ENCODE data around the gene RFPL1.

The RFPL1 gene

DNA sequence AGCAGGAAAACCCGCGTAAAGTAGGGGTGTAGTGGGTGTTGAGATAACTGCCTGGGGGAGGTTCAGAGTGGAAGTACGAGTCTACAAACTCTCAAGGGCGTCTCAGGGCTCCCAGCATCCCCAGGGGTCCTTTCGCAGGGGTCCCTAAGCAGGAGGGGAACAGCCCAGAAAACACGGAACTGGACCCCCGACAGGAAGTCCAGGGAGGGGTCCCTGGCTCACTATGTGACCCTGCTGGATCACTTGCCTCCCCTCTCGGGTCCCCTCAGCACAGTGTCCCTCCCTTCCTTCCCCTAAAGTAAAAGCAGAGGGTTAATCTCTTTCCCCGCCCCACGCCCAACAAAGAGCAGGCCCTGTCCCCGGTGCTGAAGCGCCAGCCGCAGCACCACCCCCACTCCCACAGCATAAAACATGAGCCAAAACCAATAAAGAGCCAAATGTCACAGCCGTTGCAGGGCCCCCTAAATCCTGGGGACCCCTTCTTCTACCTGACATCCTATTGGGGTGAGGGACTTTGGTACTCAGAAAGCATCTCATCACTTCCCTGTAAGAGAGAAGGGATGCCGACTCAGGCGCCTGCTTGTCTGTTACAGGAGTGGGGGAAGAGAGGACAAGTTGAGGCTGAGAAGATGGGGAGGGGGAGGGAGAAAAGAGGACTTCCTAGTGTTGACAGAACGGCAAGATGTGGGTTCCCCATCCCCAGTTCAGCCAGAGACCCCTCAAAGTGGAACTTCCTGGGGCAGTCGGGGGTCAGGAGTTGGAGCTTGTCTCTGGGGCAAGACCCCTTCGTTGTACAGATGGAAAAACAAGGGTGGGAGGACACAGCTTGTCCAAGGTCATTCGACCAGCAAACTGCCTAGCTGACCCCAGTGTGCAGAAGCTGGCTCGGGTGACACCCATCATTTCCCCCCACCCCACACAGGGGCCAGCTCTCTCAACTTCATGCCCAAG is 40.2 kb downstream of the RFPL1 start:
- TF ChIP-seq ZNF274 (IDR thresholded peaks at IDR 0.05; ENCODE audit: low read depth, low read length) (no peak), YY1 (IDR thresholded peaks at IDR 0.05; ENCODE audit: insufficient read depth, insufficient read length) (no peak), SUZ12 (IDR thresholded peaks at IDR 0.05; ENCODE audit: extremely low read depth, insufficient read depth, insufficient read length) (no peak)
- no peak for DNase-seq (ENCODE audit: low read depth, low spot score)

DNA sequence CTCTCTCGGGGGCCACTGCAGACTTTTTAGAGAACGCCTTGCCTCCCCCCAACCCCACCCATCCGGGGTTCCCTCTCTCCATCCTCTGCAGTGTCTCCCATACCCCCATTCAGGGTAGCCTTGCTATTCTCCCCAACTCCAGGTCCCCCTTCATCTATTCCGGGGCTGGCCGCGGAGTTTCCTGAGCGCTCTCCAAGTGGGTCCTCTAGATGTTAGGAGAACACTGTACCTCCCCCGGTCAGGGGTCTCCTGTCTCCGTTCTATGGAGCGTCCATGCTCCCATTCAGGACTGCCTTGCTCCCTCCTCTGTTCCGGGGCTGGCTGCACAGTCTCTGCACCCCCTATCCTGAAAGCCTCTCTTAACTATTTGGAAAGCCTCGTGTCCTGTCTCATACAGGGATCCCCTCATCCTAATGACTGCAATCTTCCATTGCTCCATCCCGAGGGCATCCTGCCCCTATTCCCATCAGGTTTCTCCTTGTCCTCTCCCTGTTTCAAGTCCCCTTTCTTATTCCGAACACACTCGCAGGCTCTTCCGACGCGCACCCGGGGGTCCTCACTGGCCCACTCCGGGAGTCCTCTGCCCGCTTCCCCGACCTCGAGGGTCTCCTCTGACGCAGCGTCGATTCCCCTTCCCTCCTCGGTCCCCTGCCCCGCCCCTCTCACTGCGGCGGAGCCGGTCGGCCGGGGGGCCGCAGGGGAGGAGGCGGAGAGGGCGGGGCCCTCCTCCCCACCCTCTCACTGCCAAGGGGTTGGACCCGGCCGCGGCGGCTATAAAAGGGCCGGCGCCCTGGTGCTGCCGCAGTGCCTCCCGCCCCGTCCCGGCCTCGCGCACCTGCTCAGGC is 41.3 kb downstream of the RFPL1 start, which contains the start of gene NEFH:
NEFH (plus strand) TSS at position 802 of the 845 bp plus-strand sequence. CDS start 45 bp downstream, outside the sequence.
- peaks cover 32% of the 10 kb centered on the region for H3K27me3 ChIP-seq (ENCODE audit: insufficient read depth, insufficient read length)
- no peak for DNase-seq (ENCODE audit: low read depth, low spot score)
- no peak for TF ChIP-seq SUZ12 (IDR thresholded peaks at IDR 0.05; ENCODE audit: extremely low read depth, insufficient read depth, insufficient read length)
- no peak for TF ChIP-seq ZNF274 (IDR thresholded peaks at IDR 0.05; ENCODE audit: low read depth, low read length)
- TF ChIP-seq YY1 (IDR thresholded peaks at IDR 0.05; ENCODE audit: insufficient read depth, insufficient read length): no peak
- no peaks in the 10 kb centered on the region for H3K9me3 ChIP-seq (ENCODE audit: insufficient read depth, low read length)
- peaks cover 7% of the 10 kb centered on the region for H3K36me3 ChIP-seq (ENCODE audit: insufficient read depth, insufficient read length, low read length)
- H3K4me1 ChIP-seq (ENCODE audit: insufficient read depth, insufficient read length): peaks cover 13% of the 10 kb centered on the region
- peak within 1 kb of the TSS; percentile 67 for H3K4me3 ChIP-seq (ENCODE audit: insufficient read length, low read depth)
- peak within 1 kb of the TSS; percentile 80 for H3K9ac ChIP-seq (ENCODE audit: insufficient read length, low read depth)

More for the DNA sequence above, 40.2 kb downstream of the RFPL1 start:
- Histone ChIP-seq H3K36me3 (ENCODE audit: insufficient read depth, insufficient read length, low read length) (peaks cover 4% of the 10 kb centered on the region), H3K27me3 (ENCODE audit: insufficient read depth, insufficient read length) (peaks cover 32% of the 10 kb centered on the region), H3K4me3 (ENCODE audit: insufficient read length, low read depth) (no peak overlapping the region), H3K9me3 (ENCODE audit: insufficient read depth, low read length) (no peaks in the 10 kb centered on the region), H3K9ac (ENCODE audit: insufficient read length, low read depth) (no peak overlapping the region), H3K4me1 (ENCODE audit: insufficient read depth, insufficient read length) (peaks cover 13% of the 10 kb centered on the region)

DNA sequence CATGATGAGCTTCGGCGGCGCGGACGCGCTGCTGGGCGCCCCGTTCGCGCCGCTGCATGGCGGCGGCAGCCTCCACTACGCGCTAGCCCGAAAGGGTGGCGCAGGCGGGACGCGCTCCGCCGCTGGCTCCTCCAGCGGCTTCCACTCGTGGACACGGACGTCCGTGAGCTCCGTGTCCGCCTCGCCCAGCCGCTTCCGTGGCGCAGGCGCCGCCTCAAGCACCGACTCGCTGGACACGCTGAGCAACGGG is 41.8 kb downstream of the RFPL1 start:
- no peak for TF ChIP-seq YY1 (IDR thresholded peaks at IDR 0.05; ENCODE audit: insufficient read depth, insufficient read length)
- TF ChIP-seq ZNF274 (IDR thresholded peaks at IDR 0.05; ENCODE audit: low read depth, low read length): no peak
- TF ChIP-seq SUZ12 (IDR thresholded peaks at IDR 0.05; ENCODE audit: extremely low read depth, insufficient read depth, insufficient read length): no peak
- H3K9me3 ChIP-seq (ENCODE audit: insufficient read depth, low read length): no peaks in the 10 kb centered on the region
- peaks cover 32% of the 10 kb centered on the region for H3K27me3 ChIP-seq (ENCODE audit: insufficient read depth, insufficient read length)
- peaks cover 7% of the 10 kb centered on the region for H3K36me3 ChIP-seq (ENCODE audit: insufficient read depth, insufficient read length, low read length)
- no peak for DNase-seq (ENCODE audit: low read depth, low spot score)
- H3K9ac ChIP-seq (ENCODE audit: insufficient read length, low read depth): peak overlapping the region; percentile 80
- H3K4me1 ChIP-seq (ENCODE audit: insufficient read depth, insufficient read length): peaks cover 13% of the 10 kb centered on the region
- H3K4me3 ChIP-seq (ENCODE audit: insufficient read length, low read depth): peak overlapping the region; percentile 67

GRCh38 chr22:29480512-29481264 is 42.3 kb downstream of the RFPL1 start:
- H3K36me3 ChIP-seq (ENCODE audit: insufficient read depth, insufficient read length, low read length): peaks cover 11% of the 10 kb centered on the region
- peak overlapping the region; percentile 80 for H3K9ac ChIP-seq (ENCODE audit: insufficient read length, low read depth)
- peaks cover 32% of the 10 kb centered on the region for H3K27me3 ChIP-seq (ENCODE audit: insufficient read depth, insufficient read length)
- H3K9me3 ChIP-seq (ENCODE audit: insufficient read depth, low read length): no peaks in the 10 kb centered on the region
- peak; percentile 51 for DNase-seq (ENCODE audit: low read depth, low spot score)
- H3K4me3 ChIP-seq (ENCODE audit: insufficient read length, low read depth): peak overlapping the region; percentile 67
- peaks cover 13% of the 10 kb centered on the region for H3K4me1 ChIP-seq (ENCODE audit: insufficient read depth, insufficient read length)
- no peak for TF ChIP-seq ZNF274 (IDR thresholded peaks at IDR 0.05; ENCODE audit: low read depth, low read length)
- no peak for TF ChIP-seq YY1 (IDR thresholded peaks at IDR 0.05; ENCODE audit: insufficient read depth, insufficient read length)

DNA sequence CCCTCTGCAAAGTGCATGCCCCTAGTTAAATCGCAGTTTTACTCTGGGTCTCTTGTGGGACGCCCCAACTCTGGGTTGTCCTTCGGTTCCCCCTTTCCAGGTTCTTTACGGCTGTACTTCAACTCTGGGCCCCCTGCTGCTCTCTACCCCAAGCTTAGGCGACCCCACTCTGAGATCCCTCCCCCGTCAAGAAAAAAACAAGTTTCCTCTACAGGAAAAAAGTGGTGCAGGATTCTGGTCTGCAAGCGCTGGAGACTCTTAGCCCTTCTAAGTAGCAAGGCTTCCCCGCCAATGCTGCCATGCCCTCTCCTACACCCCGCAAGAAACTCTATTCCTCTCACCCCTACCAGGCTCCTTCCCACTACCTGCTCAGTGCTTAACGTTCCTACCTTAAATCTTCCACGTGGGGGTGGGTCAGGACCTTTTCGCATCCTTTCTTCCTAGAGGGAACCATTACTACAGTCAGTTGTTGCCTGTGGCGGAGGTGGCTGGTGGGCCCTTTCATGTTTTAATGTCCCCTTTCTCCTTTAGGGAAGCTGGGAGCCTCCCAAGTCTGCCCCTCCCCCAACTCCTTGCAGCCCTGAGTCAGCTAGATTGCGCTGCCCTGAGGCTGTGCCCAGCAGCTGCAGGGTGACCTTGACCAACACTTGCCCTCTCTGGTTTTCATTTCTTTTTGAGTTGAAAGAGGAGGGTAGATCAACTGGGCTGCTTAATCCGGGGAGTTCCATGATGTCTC is 43.0 kb downstream of the RFPL1 start:
- no peaks in the 10 kb centered on the region for H3K9me3 ChIP-seq (ENCODE audit: insufficient read depth, low read length)
- peak overlapping the region; percentile 67 for H3K4me3 ChIP-seq (ENCODE audit: insufficient read length, low read depth)
- H3K27me3 ChIP-seq (ENCODE audit: insufficient read depth, insufficient read length): peaks cover 32% of the 10 kb centered on the region
- H3K4me1 ChIP-seq (ENCODE audit: insufficient read depth, insufficient read length): peaks cover 13% of the 10 kb centered on the region
- H3K36me3 ChIP-seq (ENCODE audit: insufficient read depth, insufficient read length, low read length): peaks cover 13% of the 10 kb centered on the region
- TF ChIP-seq ZNF274 (IDR thresholded peaks at IDR 0.05; ENCODE audit: low read depth, low read length) (no peak), SUZ12 (IDR thresholded peaks at IDR 0.05; ENCODE audit: extremely low read depth, insufficient read depth, insufficient read length) (no peak), YY1 (IDR thresholded peaks at IDR 0.05; ENCODE audit: insufficient read depth, insufficient read length) (no peak)
- no peak for DNase-seq (ENCODE audit: low read depth, low spot score)
- H3K9ac ChIP-seq (ENCODE audit: insufficient read length, low read depth): peak overlapping the region; percentile 72

- no peak for DNase-seq (ENCODE audit: low read depth, low spot score)
- Histone ChIP-seq H3K4me3 (ENCODE audit: insufficient read length, low read depth) (peak overlapping the region; percentile 67), H3K9ac (ENCODE audit: insufficient read length, low read depth) (peak overlapping the region; percentile 45), H3K9me3 (ENCODE audit: insufficient read depth, low read length) (no peaks in the 10 kb centered on the region), H3K36me3 (ENCODE audit: insufficient read depth, insufficient read length, low read length) (peaks cover 18% of the 10 kb centered on the region), H3K4me1 (ENCODE audit: insufficient read depth, insufficient read length) (peaks cover 13% of the 10 kb centered on the region), H3K27me3 (ENCODE audit: insufficient read depth, insufficient read length) (peaks cover 32% of the 10 kb centered on the region)
- TF ChIP-seq SUZ12 (IDR thresholded peaks at IDR 0.05; ENCODE audit: extremely low read depth, insufficient read depth, insufficient read length) (no peak), YY1 (IDR thresholded peaks at IDR 0.05; ENCODE audit: insufficient read depth, insufficient read length) (no peak), ZNF274 (IDR thresholded peaks at IDR 0.05; ENCODE audit: low read depth, low read length) (no peak)
Observed at GRCh38 chr22:29482253-29482652, 43.9 kb downstream of the RFPL1 start.
